SK-MEL-5 (cell line): ENCODE results near the gene AZIN2. TPM values are rescaled to one million over a fixed set of nuclear protein-coding genes. Genes with fewer than 3 reads are reported as not detected.
"Not testable (repeated sequence)": the region's sequence is repeated elsewhere in the genome, so short reads cannot be mapped to it uniquely, and the experiment has no call there.

Experiments used
- DNase-seq: peaks from one replicate; pipeline ENCODE4 v3.0.0-alpha.2; 2016; ENCODE audit warnings: low read depth, low spot score
- in situ Hi-C: cut with HindIII; loops from 2 replicates; pipeline ENCODE4 v1.10.0; 2016; ENCODE audit warnings: low sequenced_read_pairs, high pct_unique_total_duplicates, low pct_unique_long_range_greater_than_20kb
- total RNA-seq: library from RNA; depleted of rRNA; stranded (reverse); fragments of >200 nt; shearing (Covaris generic); gene quantifications from 2 replicates; pipeline ENCODE4 v1.2.3, GENCODE V29; 2014

Gene AZIN2
- total RNA-seq, 1 experiment from 2014 or later, result 8.2 TPM

DNA sequence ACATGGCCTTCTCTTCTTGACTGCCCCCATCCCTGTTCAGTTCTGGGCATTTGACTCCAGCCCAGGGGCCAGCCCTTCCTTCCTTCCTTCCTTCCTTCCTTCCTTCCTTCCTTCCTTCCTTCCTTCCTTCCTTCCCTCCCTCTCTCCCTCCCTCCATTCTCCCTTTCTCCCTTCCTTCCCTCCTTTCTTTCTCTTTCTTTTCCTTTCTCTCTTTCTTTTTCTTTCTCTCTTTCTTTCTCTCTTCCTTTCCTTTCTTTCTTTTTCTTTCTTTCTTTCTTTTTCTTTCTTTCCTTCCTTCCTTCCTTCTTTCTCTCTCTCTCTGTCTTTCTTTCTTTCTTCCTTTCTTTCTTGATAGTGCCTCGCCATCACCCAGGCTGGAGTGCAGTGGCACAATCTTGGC lies 55.1 kb downstream of the AZIN2 start:
- in situ Hi-C loops, result not testable (repeated sequence)

DNA sequence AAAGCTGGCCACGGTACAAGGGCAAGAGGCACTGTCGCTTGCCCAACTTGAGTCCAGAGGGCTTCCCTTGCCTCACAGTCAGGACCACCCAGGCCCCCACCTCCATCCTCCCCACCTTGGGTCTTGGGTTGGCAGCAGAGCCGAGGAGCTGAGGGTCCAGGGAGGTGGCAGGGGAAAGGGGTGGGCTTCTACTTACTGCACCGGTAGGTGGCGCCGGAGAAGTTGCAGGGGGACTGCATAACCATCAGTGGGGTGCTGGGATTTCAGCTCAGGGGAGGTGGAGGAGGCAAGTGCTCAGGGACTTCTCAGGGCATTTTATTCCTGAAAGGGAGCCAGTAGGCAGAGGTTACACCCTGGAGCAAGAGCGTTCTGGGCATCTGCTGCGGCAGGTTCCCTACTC lies 56.8 kb downstream of the AZIN2 start:
- in situ Hi-C loops, result no loop called here
- peak; percentile 59 for DNase-seq

More for the DNA sequence above, 55.1 kb downstream of the AZIN2 start:
- DNase-seq, result not testable (repeated sequence)

DNA sequence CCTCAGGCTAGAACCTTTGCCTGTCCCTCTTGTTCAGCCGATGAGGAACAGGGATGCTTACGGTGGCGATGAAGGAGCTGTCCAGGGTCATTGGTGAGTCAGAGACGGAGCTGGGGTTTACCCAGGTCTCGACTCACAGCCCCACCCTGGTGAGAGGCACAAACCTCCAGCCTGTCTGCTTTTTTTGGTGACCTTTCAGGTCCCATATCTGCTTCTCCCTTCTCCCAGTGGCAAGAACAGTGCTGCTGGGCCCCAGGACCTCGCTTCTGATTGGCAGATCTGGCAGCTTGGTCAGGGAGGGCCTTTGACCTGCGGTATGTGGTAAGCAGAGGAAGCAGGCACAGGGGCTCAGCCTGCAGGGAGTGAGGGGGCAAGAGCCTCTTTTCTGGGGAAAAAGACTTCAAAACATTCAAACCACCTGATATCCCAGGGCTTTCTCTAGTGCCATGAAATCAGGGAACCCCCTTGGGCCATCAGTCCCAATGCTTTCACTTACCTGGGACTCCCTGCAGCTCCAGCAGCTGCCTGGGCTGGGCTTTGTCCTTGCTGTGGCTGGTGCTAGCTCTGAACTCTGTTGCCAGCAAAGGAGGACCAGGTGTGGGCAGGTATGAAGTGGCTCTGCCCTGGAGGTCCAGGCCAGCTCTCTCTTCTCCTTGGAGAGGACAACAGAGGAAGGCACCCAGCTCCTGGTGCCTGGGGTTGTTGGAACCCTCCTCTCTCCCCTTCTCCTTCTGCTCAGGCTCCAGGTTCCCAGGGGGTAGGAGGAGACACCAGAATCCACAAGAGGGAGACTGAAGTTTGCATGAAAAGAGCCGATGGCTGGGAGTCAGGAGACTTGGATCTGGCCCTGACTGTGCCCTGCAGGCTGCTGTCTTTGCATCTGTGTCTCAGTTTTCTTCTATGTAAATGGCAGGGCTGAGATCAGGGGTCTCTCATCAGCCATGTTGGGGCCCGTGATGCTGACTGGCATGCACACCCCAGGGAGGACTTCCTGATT lies 59.5 kb downstream of the AZIN2 start:
- DNase-seq, result peak; percentile 57
- in situ Hi-C loops, result no loop called here

DNA sequence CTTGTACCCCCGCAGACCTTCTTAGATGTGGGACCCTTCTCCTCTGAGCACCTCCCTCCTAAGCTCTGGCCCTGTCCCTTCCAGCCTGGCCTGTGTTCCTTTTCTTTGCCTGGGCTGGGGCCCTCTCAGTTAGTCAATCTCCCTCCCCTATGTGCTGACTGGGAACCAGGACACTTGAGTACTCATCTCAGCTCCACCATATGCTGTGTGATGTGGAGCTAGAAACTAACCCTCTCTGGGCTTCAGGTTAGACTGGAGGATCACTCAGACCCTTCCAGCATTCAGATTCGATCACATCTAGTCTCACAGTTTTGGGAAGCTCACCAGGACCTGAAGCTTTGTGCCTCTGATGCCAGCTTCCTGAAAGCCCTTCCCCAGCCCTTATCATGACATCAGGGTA lies 60.3 kb downstream of the AZIN2 start:
- in situ Hi-C loops, result no loop called here
- no peak for DNase-seq

DNA sequence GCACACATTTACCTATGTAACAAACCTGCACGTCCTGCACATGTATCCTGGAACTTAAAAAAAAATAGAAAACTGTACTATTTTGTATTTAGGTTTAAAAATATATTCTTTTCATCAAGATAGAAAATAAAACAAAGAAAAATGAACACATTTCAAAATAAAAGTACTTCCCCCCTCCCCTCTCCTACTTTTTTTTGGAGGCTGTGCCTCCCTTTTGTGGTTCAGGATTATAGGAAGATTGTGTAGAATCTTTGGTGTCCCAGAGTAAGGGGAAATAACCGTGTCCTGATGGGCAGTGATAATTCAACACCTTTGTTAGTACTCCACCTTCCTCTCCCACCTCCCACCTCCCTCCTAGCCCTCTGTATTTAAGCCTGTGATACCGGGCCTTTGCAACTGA lies 60.8 kb downstream of the AZIN2 start:
- in situ Hi-C loops, result no loop called here
- DNase-seq, result no peak

DNA sequence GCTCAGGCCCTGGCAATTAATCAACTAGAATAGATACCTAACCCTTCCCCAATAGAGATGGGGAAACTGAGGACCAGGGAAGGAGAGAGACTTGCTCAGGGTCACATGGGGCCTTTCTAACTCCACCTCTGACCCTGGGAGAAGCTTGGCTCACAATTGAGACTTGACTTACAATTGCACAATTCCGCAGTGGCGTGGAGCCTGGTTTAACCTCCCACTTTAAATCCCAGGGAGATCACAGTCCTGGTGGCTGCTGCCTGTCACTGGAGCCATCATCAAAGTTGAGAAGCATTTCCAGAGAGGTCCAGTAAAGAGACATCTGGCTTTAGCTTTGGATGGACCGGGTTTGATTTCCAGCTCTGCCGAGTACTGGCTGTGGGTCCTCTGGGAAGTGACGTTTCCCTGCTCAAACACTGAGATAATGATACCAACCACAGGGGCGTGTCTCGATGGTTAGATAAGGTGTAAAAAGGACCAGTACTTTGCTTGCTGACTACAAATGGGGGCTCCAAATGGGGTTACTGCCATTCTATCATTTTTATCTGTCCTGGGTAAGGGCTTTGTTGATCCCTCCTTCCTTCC lies 61.6 kb downstream of the AZIN2 start:
- in situ Hi-C loops, result no loop called here
- DNase-seq, result no peak

DNA sequence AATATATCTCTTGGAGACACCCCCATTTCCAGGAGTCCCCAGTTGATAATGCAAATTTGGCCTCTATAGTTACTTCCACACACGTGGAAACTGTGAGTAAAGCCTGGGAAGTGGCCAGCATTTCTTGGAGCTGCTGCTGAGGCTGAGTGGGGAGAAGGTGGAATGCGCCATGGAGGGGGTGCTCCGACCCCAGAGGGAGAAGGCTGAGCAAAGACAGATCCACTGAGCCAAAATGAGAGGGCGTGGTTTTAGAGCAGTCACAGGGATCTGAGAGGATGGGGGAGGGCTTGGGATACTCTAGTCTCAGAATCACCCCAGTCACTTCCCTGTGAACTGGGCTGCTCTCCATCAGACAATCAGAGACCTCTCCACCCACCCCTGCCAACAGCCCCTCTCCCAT lies 62.2 kb downstream of the AZIN2 start:
- in situ Hi-C loops, result no loop called here
- DNase-seq, result no peak

DNA sequence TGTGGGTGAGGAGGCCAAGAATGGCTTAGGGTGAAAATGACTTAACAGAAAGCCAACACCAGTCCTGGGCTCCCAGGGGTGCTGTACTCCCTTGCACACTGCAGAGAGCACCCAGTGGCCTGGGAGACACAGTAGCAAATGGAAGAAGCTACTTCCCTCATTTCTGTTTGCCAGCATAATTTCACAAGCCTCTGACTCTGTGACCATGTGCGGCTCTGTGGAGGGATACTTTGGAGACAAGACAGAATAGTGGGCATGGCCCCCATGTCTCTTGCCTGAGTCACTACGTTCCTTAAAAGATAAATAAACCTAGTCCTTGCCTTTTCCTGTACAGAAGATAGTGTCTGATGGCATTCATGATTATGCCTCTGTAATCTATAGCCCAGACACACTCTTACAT lies 62.7 kb downstream of the AZIN2 start:
- DNase-seq, result no peak
- in situ Hi-C loops, result no loop called here

DNA sequence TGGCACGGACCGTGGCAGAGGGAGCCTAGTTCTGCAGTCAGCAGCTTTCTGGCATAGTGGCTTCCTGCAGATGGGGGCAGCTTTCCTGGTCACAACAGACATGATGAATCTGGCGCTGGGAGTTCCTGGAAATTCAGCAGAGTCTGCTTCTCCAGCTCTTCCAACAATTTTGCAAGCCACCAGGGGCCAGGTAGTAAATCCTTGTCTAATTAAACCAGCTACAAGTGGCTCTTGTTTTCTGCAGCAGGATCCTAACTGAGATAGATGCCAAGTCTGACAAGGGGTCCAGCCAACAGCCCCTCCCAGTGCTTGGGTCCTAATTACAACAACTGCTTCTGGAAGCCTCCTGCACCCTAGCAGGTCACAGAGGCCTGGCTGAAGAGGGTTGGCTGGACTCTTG lies 65.0 kb downstream of the AZIN2 start:
- in situ Hi-C loops, result no loop called here

DNA sequence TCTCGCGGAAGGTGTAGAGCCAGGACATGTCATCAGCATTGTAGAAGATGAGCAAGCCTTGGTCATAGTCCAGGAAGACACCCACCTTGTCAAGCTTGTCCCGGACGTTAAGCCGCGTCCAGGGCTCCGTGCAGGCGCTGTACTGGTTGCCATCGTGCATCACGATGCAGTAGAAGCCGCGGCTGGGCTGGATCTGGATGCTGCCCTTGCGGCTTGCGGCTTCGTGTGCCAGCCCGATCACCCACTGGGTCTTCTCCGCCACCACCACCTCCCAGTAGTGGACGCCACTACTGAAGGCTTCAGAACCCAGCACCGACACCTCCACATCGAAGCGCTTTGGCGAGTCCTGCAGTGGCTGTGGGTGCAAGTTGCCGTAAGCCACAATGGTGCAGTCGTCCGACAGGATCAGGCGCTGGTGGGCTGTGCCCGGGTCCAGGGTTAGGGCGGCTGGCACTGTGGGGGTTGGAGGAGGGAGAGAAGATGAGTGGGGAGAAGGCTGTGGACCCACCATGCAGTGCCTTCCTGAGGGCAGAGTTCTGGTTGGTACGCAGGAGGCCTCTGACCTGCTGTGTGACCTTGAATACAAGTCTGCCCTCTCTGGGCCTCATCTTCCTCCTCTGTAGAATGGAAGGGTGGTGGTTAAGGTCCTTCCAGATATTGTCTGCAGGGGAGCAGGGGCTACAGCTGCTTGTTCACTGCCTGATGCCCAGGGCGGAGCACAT lies 66.5 kb downstream of the AZIN2 start:
- in situ Hi-C loops, result no loop called here
- DNase-seq, result no peak

More for the DNA sequence above, 65.0 kb downstream of the AZIN2 start:
- no peak for DNase-seq

DNA sequence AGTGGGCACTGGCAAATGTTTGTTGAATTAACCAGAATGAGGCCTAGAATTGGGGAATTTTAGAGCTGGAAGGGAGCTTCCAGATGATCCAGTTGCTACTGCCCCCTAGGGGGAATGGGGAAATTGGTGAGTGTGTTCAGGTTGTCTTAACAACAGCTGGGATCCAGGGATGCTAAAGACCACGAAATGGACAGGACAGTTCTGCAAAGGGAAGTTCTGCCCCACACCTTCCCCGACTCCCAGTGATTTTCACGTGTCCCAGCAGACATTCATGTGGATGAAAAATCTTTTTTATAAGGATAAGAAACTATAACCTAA lies 67.0 kb downstream of the AZIN2 start:
- in situ Hi-C loops, result no loop called here
- DNase-seq, result peak; percentile 54

DNA sequence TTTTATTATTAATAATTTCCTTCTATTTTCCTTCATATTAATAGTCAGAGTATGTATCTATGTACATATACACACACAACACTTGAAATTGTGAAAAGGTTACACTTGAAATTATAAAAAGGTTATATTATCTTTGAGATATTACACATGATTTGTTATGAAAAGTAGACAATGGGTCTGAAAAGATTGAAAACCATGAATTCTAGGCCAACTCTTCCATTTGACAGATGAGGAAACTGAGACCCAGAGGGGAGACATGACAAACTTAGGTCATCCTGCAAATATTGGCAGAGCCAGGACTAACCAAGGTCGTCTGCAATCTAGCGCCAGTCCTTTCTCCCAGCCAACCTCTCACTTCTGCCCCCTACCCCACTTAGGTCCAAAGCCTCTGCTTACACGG lies 67.7 kb downstream of the AZIN2 start:
- DNase-seq, result no peak
- in situ Hi-C loops, result no loop called here

DNA sequence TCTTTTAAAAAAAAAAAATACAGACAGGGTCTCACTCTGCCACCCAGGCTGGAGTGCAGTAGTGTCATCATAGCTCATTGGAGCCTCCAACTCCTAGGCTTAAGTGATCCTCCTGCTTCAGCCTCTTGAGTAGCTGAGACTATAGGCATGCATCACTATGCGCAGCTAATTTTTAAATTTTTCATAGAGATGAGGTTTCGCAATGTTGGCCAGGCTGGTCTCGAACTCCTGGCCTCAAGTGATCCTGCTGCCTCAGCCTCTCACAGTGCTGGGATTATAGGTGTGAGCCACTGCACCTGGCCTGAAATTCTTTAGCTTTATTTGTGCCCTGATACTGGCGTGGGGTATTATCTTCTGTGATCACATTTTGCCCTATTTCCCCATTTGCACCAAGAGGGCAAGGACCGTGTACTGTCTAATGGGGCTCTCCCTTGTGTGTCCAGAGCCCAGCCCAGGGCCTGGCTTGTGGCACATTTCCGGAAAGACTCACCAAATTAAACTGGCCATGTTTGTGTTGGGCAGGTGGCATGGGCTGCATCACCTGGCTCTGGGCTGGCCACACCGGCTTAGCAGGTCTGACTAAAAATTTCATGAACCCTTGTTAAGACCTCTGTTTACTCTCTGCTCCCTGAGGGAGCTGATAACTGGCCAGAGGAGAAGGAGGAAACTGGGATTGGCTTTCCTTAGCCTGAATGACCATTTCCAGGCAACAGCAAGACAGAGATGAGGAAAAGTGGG lies 68.7 kb downstream of the AZIN2 start:
- in situ Hi-C loops, result no loop called here
- no peak for DNase-seq

DNA sequence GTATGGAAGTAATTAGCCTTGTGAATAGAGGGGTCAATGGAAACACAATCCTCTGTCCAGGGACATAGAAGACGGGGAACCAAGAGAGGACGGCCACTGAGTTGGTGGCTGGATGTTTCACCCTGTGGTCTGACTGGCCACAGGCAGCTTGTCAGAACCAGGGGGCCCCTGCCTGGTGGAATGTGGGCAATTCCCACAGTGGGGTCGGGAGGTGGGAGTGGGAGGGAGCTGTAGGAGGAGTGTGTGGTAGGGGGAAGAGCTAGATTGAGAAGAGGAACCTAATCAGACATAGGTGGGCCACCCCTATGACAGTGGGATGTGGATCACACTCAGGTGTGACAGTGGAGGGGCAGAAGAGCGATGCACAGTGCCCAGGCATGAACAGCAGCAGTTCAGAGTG lies 69.6 kb downstream of the AZIN2 start:
- in situ Hi-C loops, result no loop called here
- no peak for DNase-seq

DNA sequence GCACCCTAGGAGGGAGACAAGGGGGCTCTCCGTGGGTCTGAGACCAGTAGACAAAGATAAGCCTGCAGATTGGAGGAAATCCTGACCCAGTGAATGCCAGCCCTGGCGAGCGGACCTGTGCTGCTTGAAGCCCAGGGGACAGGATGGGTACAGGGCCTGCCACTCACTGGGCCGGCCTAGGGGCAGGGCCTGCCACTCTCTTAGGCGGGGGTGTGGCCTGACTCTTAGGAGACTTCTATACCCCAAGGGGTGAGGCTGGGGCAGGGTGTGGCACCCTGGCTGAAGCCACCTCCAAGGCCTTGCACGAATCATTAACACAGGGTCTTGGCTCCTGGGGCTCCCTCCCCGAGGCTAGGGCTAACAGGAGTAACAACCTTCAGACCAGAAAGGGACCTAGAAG lies 70.2 kb downstream of the AZIN2 start:
- in situ Hi-C loops, result no loop called here
- no peak for DNase-seq

DNA sequence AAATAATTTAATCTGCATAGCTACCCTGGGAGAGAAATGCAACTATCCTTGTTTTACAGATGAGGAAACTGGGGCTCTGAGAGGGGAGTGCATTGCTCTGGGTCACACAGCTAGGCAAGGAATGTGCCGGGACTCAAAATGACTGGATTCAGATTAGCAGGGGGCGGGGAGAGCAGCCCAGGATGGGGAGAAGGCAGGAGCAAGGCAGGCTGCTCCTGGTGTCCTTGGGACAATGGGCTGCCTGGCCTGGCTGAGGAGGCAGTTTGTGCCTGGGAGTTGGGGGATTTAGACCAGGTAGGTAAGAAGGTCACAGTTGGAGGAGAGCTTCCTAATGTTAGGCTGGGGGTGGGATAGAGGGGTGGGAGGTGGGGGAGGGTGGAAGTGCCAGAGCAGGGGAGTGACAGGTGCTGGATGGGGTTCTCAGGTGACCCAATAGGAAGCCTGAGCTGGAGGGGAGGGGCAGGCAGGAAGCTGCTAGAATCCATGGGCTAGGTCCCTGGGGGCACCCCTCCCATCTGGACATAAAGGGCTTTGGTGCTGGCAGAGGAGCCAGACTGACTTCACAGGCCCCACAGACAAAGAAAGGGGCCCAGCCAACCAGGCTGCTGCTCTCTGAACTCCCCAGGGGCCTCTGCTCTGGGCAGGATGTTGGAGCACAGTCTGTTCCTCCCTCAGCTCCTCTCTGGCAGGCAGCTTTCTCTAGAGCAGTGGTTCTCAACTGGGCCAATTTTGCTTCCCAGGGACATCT lies 71.9 kb downstream of the AZIN2 start:
- peak; percentile 86 for DNase-seq
- in situ Hi-C loops, result no loop called here

DNA sequence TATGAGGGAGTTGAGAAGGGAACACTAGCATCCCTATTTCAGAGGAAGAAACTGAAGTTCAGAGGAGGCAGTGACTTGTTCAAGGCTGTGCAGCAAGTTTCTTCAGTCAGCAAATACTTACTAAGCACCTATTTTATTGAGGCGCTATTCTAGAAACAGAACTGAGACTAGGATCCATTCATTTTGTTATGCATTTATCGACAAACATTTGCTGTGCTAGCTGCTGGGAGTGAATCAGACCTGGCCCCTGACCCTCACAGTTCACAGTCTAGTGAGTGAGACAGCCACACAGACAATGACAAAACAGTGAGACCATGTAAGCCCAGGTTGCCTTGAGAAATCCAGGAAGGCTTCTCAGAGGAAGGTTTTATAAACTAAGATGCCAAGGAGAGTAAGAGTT lies 72.7 kb downstream of the AZIN2 start:
- DNase-seq, result no peak
- in situ Hi-C loops, result no loop called here
